Measurements from ENCODE around the gene DPPA4. TPM values are rescaled to one million over a fixed set of nuclear protein-coding genes. Genes with fewer than 3 reads are reported as not detected.
A peak's percentile ranks its signal among the peaks of the same experiment; 100 is the strongest.
"Not testable (repeated sequence)": the region's sequence is repeated elsewhere in the genome, so short reads cannot be mapped to it uniquely, and the experiment has no call there.

Gene DPPA4
- not detected in 2 replicates for total RNA-seq

GRCh38 chr3:109337393-109337792 lies at the start of gene DPPA4:
TSS of gene DPPA4 (minus strand) at chr3:109337546. CDS start at chr3:109337517, 29 bp downstream.
- no peak for TF ChIP-seq CTCF (IDR thresholded peaks at IDR 0.05; ENCODE audit: insufficient read depth, low read depth, low read length)
- peak within 1 kb of the TSS; percentile 44 for H3K4me3 ChIP-seq (ENCODE audit: low read depth, low read length)
- no peak for DNase-seq (ENCODE audit: low read depth)

GRCh38 chr3:109385442-109386318 lies 48.3 kb upstream of the DPPA4 start:
- no peak for TF ChIP-seq CTCF (IDR thresholded peaks at IDR 0.05; ENCODE audit: insufficient read depth, low read depth, low read length)
- DNase-seq (ENCODE audit: low read depth) = no peak
- no peak overlapping the region for H3K4me3 ChIP-seq (ENCODE audit: low read depth, low read length)

- no peak overlapping the region for H3K4me3 ChIP-seq (ENCODE audit: low read depth, low read length)
- no peak for TF ChIP-seq CTCF (IDR thresholded peaks at IDR 0.05; ENCODE audit: insufficient read depth, low read depth, low read length)
- no peak for DNase-seq (ENCODE audit: low read depth)
Measured at GRCh38 chr3:109384164-109384563, 46.8 kb upstream of the DPPA4 start.

GRCh38 chr3:109382588-109382987 lies 45.2 kb upstream of the DPPA4 start:
- TF ChIP-seq CTCF (IDR thresholded peaks at IDR 0.05; ENCODE audit: insufficient read depth, low read depth, low read length) = no peak
- no peak overlapping the region for H3K4me3 ChIP-seq (ENCODE audit: low read depth, low read length)
- DNase-seq (ENCODE audit: low read depth) = no peak

- no peak for DNase-seq (ENCODE audit: low read depth)
- no peak overlapping the region for H3K4me3 ChIP-seq (ENCODE audit: low read depth, low read length)
- TF ChIP-seq CTCF (IDR thresholded peaks at IDR 0.05; ENCODE audit: insufficient read depth, low read depth, low read length) = no peak
Measured at GRCh38 chr3:109375975-109376374, 38.6 kb upstream of the DPPA4 start.

GRCh38 chr3:109374434-109374833 lies 37.1 kb upstream of the DPPA4 start:
- not testable (repeated sequence) for DNase-seq (ENCODE audit: low read depth); H3K4me3 ChIP-seq (ENCODE audit: low read depth, low read length)

- H3K4me3 ChIP-seq (ENCODE audit: low read depth, low read length) = no peak overlapping the region
Measured at GRCh38 chr3:109373933-109374332, 36.6 kb upstream of the DPPA4 start.

More at GRCh38 chr3:109373933-109374332, 36.6 kb upstream of the DPPA4 start:
- DNase-seq (ENCODE audit: low read depth) = no peak
- TF ChIP-seq CTCF (IDR thresholded peaks at IDR 0.05; ENCODE audit: insufficient read depth, low read depth, low read length) = no peak

All from fibroblast of villous mesenchyme (primary cell).